H1 (cell line): ENCODE results near the gene MYO15A.

Source experiments
- CEBPB ChIP-seq: IDR thresholded peaks from 2 replicates; pipeline ENCODE4 v1.6.1; 2012; ENCODE audit warnings: low read depth, low read length
- CHD7 ChIP-seq: fragments of 300-600 bp; sonication (generic); IDR thresholded peaks from 2 replicates; pipeline ENCODE4 v1.7.1; 2012; ENCODE audit warnings: low read length, moderate library complexity, mild to moderate bottlenecking, inconsistent platforms; ENCODE audit not compliant: insufficient replicate concordance
- CTCF ChIP-seq, 3 experiments: IDR thresholded peaks; 1 replicate in 2 of 3; 2 replicates in 1 of 3; pipeline versions ENCODE4 v1.5.1 to v1.6.1; 2011; ENCODE audit warnings: low read length in 3 of 3, mild to moderate bottlenecking in 3 of 3, inconsistent platforms in 2 of 3, low read depth in 1 of 3, moderate library complexity in 1 of 3; ENCODE audit not compliant: insufficient read depth in 1 of 3; ENCODE audit errors: control extremely low read depth in 1 of 3
- EP300 ChIP-seq, 2 experiments: IDR thresholded peaks; 1 replicate in 1 of 2; 2 replicates in 1 of 2; pipeline ENCODE4 v1.6.1; 2011 to 2012; ENCODE audit warnings: low read depth in 2 of 2, low read length in 2 of 2, mild to moderate bottlenecking in 2 of 2, borderline replicate concordance in 1 of 2, inconsistent platforms in 1 of 2, moderate library complexity in 1 of 2
- POLR2A ChIP-seq, 2 experiments: IDR thresholded peaks; 1 replicate in 1 of 2; 2 replicates in 1 of 2; pipeline ENCODE4 v1.6.1; 2011; ENCODE audit warnings: low read depth in 2 of 2, low read length in 2 of 2, mild to moderate bottlenecking in 2 of 2; ENCODE audit errors: control extremely low read depth in 1 of 2
- RAD21 ChIP-seq, 2 experiments: IDR thresholded peaks in 1 of 2; conservative IDR thresholded peaks in 1 of 2; 2 replicates each; pipeline ENCODE4 v1.6.1; 2011; ENCODE audit warnings: low read depth in 2 of 2, low read length in 2 of 2, improper control_type of control experiment in 1 of 2, inconsistent platforms in 1 of 2, mild to moderate bottlenecking in 1 of 2, moderate library complexity in 1 of 2
- ZNF274 ChIP-seq: IDR thresholded peaks from 2 replicates; pipeline ENCODE4 v1.7.0; 2012; ENCODE audit warnings: low read length, borderline replicate concordance; ENCODE audit errors: extremely low read depth

GRCh38 chr17:18172531-18173278 is 64.1 kb downstream of the MYO15A start:
- TF ChIP-seq EP300 (IDR thresholded peaks at IDR 0.05; ENCODE audit: borderline replicate concordance in 1 of 2, low read depth in 2 of 2, low read length in 2 of 2) (no peak), CTCF (IDR thresholded peaks at IDR 0.05; ENCODE audit: control extremely low read depth in 1 of 3, insufficient read depth in 1 of 3, low read depth in 1 of 3, low read length in 3 of 3) (no peak), POLR2A (IDR thresholded peaks at IDR 0.05; ENCODE audit: control extremely low read depth in 1 of 2, low read depth in 2 of 2, low read length in 2 of 2) (no peak), CHD7 (no peak), ZNF274 (no peak), CEBPB (no peak), RAD21 (IDR thresholded peaks at IDR 0.05 in 1 of 2, conservative IDR thresholded peaks at IDR 0.05 in 1 of 2; ENCODE audit: low read depth in 2 of 2, low read length in 2 of 2) (no peak)
